ENCODE data around the gene SH3BGRL.
"Not testable (repeated sequence)": the region's sequence is repeated elsewhere in the genome, so short reads cannot be mapped to it uniquely, and the experiment has no call there.

The SH3BGRL gene

DNA sequence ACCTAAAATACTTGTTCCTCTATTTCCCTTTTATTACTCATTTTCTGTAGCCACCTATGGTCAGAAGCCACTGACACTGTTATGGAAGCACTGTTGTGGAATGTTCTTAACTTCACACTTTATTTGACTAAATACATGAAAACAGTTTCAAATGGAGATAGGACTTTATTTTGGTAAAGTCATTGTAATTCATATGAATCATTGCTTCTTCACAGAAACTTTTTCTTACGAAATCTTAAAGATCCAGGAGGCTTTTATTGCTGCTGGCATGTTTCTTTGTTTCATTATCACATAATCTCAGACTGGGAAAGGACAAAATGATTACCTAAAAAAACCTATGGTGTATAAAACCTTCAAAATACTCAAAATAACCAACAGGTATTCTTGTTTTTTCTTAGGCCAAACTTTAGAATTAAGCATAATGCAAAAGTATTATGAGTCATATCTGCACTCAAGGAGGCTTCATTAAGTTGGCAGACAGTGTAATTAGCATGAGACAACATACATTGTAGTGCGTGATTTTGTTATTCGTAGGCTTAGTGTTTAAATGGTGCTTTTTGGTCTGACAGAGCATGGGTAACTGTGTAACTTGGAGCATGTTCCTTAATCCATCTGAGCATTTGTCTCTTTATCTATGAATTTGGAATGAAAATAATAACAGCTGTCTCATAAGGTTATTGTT, 58.0 kb downstream of the SH3BGRL start:
- DNase-seq = no peak

DNA sequence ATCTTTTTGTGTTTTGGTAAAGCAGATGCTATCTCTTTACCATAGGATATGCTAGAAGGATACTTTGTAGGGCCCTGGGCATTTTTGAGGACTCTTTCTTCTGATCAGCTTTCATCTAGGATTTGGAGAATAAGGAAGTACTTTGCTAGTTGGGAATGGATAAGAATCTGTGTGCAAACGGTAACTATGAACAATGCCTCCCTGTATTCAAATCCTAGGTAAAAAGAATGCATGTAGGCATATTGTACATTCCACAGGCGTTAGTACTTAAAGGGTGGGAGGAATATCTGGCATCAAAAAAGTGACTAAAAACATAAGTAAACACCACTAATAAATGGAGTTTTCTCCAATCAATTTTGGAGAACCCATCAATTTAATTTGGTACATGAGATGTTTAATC, 59.7 kb downstream of the SH3BGRL start:
- DNase-seq = no peak

DNA sequence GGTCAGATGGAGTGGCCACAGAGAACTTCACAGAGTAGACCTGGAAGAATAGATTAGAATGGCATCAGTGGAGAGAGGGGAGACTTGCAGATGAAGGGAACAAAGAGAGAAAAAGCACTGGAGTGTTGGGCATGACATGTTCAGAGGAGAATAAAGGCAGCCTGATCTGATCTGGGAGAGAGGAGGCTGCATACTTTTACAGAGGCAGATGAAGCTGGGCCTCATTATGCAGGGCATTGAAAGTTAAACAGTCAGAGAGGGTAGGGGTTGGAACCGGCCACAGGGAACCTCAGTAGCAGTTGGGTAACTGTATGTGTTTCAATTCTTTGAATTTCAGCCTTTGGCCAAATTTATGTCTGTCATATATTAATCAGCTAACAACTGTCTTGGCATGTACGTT, 61.2 kb downstream of the SH3BGRL start:
- no peak for DNase-seq

DNA sequence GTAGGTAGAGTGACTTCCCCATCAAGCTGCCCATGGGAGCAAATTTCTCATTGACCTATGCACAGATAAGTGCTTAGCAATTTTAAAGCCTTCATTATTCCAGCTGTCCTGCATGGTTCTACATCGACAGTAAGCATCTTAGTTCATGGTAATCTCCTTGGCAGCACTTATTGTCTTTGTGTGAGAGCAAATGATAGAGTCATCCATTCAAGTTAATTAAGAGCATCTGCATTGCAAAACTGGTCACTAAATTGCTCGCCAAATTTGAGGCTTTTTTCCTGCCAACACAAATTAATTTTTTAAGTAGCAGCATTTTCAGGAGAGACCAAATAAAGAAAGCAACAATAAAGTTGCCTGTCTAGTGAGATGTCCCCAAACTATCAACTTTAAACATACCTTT, 76.7 kb downstream of the SH3BGRL start:
- DNase-seq = no peak

DNA sequence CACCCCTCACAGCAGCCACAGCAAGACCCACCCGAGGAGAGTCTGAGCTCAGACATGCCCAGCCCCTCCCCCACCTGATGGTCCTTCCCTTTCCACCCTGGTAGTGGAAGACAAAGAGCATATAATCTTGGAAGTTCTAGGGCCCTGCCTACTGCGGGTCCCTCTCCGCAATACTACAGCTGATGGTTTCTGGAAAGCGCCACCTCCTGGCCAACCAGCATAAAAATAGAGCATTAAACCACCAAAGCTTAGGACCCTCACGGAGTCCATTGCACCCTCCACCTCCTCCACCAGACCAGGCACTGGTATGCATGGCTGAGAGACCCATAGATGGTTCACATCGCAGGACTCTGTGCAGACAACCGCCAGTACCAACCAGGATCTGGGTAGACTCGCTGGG, 78.2 kb downstream of the SH3BGRL start:
- no peak for DNase-seq

DNA sequence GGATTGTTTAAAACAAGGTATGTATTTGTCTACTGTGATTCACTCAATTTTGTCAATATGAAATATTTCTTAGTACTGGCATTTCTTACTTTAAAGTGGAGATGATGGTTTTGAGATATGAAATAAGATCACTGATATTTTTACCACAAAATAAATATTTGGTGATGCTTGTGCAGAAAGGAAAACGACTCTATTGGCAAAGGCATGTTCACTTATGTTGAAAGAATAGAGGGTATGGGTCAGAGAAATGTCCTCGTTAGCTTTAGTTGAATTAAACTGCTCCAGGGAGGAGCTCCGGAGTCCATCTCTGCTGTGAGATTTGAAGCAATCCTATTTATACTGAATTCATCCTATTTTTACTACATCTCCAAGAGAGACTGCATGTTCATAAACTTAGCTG, 84.2 kb downstream of the SH3BGRL start:
- no peak for DNase-seq

DNA sequence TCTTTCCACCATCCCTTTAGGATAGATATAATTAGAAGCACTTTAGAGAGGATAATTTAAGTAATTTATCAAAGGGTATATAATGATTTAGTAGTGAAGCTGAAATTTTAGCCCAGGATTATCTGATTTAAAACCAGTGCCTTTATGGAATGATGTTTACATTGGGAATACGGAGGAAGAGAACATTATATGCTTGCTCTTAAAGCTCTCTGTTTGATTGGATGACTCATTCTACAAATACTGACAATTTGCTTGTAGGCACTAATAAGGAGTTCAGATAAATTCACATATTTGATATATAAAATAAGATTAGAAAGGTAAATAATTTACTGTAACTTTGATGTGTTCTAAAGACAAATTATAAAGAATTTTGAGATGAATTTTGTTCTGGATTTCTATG, 84.7 kb downstream of the SH3BGRL start:
- DNase-seq = no peak

DNA sequence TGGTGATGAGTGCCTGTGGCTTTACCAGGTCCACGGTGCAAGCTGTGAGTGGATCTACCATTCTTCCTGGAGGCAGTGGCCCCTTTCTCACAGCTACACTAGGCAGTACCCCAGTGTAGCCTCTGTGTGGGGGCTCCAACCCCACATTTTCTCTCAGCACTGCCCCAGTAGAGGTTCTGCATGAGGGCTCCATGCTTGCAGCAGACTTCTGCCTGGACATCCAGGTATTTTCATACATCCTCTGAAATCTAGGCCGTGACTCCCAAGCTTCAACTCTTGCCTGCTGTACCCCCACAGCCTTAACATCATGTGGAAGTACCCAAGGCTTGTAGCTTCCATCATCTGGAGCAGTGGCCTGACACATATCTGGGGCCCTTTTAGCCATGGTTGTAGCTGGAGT, 90.1 kb downstream of the SH3BGRL start:
- no peak for DNase-seq

DNA sequence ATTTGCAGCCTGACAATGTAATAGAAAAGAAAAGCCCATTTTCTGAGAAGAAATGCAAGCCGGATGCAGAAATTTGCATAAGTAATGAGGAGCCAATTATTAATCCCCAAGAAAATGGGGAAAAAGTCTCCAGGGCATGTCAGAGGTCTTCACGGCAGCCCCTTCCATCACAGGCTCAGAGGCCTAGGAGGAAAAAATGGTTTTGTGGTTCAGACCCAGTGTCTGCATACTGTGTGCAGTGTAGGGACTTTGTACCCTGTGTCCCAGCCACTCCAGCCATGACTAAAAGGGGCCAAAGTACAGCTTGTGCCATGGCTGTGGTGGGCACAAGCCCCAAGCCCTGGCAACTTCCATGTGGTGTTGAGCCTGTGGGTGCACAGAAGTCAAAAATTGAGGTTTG, 92.2 kb downstream of the SH3BGRL start:
- DNase-seq = no peak

DNA sequence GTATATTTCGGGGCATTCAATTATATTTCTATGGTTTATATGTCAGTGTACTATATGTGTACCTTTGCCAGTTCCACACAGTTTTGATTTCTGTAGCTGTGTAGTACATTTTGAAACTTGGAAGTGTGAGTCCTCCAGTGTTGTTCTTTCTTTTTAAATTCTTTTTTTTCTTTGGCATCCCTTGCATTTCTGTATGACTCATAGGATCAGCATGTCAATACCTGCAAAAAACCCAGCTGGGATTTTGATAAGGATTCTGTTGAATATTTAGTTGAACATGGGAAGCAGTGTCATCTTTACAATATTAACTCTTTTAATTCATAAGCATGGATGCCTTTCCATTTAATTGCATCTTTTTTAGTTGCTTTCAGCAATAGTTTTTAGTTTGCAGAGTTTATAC, 100.0 kb downstream of the SH3BGRL start:
- no peak for DNase-seq

DNA sequence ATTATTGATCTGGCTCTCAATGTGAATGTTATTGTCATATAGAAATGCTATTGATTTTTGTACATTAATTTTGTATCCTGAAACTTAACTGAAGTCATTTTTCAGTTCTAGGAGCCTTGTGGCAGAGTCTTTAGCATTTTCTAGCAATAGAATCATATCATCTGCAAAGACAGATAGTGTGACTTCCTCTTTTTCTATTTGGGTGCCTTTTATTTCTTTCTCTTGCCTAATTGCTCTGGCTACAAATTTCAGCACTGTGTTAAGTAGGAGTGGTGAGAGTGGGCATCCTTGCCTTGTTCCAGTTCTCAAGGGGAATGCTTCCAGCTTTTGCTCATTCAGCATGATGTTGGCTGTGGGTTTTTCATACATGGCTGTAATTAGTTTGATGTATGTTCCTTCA, 102.7 kb downstream of the SH3BGRL start:
- DNase-seq = no peak

DNA sequence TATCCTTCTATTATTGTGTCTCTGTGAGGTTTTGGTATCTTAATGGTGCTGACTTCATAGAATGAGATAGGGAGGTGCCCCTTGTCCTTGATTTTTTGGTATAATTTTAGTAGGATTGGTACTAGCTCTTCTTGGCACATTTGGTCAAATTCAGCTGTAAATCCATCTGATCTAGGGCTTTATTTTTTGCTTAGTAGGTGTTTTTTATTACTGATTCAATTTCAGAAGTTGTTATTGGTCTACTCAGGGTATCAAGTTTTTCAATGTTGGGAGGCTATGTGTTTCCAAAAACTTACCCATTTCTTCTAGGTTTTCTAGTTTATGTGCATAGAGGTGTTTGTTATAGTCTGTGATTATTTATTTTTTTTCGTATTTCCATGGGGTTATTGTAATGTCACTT, 103.3 kb downstream of the SH3BGRL start:
- no peak for DNase-seq

DNA sequence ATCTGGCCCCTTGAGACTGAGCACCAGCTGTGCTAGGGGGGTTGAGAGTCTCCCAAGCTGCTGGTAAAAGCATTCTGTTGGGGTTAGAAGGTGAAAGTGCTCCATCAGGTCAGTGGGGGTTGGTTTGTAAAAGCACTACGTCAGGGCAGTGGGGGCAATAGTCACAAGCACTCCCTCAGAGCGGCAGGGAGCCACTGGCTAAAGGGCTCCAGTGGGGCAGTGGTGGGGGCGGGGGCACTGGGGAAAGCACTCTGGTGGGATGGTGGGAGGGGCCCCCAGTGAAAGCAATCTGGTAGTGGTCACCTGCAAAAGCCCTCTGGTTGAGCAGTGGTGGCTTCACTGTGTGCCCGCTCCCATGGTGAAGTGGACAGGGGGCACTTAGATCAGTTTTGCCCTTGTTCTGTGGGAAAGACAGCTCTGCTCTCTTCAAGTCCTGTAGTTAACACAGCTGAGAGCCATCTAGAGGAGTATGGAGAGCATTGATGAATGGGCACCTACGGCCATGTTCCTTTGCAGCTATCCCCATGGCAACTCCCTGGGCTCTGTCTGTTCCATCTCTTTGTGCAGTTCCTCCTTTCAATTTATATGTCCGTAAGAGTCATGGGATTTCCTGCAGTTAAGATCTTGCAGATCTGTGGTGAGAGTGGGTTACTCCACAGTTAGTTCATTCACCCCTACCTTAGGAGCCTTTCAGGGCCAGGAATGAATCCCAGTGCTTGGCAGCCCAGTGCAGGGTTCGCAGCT, 106.4 kb downstream of the SH3BGRL start:
- no peak for DNase-seq

DNA sequence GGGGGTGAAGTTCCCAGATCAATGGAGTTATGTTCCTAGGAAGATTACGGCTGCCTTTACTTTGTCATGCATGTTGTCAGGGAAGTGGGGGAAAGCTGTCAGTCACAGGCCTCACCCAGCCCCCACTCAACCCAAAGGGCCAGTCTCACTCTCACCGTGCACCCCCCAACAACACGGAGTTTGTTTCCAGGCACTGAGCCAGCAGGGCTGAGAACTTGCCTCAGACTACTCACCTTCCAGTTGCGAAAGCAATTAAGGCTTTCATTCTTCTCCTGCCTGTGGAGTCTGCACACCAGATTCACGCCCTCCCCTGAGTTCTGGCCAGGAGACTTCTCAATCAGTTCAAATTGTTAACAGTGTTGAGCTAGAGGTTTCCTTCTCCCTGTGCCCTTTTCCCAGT, 114.3 kb downstream of the SH3BGRL start:
- DNase-seq = no peak

DNA sequence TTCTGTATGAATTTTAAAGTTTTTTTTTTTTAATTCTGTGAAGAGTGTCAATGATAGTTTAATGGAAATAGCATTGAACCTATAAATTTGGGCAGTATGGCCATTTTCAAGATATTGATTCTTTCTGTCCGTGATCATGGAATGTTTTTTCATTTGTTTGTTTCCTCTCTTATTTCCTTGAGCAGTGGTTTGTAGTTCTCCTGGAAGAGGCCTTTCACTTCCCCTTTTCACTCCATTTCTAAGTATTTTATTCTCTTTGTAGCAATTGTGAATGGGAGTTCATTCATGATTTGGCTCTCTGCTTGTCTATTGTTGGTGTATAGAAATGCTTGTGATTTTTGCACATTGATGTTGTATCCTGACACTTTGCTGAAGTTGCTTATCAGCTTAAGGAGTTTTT, 129.8 kb downstream of the SH3BGRL start:
- not testable (repeated sequence) for DNase-seq

DNA sequence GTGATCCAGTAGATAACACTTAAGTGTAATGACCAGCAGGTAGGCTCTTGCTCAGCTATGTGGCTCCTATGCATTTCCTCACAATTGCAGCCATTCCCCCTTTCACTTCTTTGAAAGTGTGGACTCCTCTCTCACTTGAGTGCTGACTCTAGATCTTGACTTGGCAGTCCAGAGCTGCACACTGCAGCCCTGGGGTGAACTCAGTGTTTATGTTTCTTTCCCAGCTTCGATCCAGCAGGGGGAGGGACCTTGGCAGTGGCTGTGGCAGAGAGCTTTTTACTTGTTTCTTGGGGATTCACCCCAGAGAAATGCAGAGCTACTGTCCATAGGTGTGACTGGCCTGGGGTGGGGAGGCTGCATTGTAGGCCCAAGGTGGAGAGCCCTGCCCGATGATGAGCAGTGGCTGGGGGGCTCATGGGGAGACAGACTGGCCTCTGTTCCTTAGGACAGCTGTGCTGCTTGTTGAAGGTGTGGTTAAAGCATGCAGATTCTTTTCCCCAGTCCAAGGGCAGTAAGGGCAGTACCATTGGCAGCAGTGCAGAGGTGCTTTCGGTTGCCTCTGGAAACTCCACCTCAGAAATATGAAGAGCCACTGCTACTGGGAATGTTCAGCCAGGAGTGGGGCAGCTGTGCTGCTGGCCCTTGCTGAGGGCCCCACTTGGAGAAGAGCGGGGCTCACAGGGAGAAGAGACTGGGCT, 134.7 kb downstream of the SH3BGRL start:
- DNase-seq = no peak

DNA sequence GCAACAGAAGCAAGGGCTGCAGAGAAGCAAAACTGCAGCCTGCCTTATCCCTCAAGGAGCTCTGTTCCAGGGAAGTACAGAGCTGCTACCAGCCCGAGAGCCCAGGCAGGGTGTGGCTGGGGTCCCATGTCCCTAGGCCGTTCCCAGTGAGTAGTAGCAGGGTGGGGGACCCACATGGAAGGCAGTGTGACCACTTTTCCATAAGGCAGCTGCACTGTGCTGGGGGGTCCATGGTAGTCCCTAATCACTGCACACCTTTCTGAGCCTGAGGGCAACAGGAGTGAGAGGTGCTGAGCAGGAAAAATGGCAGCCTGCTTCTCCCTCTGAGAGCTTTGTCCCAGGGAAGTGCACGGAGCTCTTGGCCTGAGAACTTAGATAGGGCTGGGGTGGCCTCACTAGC, 135.9 kb downstream of the SH3BGRL start:
- no peak for DNase-seq

DNA sequence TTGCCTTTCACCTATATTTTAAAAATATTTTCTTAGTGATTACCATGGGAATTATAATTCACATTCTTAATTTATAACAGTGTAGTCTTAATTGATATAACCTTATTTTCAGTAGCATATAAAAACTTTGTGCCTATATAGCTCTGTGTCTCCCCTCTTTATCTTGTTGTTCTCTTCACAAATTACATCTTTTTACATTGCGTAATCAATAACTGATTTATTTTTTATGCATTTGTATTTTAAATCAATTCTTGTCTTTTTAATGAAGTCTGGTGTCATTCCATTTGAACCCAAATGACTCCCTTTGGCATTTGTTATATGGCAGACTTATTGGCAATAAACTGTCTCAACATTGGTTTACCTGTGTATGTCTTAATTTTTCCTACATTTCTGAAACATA, 137.0 kb downstream of the SH3BGRL start:
- no peak for DNase-seq

DNA sequence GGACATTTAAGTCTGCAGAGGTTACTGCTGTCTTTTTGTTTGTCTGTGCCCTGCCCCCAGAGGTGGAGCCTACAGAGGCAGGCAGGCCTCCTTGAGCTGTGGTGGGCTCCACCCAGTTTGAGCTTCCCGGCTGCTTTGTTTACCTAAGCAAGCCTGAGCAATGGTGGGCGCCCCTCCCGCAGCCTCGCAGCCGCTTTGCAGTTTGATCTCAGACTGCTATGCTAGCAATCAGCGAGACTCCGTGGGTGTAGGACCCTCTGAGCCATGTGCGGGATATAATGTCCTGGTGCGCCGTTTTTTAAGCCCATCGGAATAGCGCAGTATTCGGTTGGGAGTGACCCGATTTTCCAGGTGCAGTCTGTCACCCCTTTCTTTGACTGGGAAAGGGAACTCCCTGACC, 143.4 kb downstream of the SH3BGRL start:
- DNase-seq = not testable (repeated sequence)

Measured in activated T-cell treated with anti-CD3 and anti-CD28 coated beads, Interleukin-2, amount 50 U/mL, for 1 hour (primary cell).